ENCODE measurements around the gene CNOT6L. TPM values are rescaled to one million over a fixed set of nuclear protein-coding genes. Genes with fewer than 3 reads are reported as not detected.

The CNOT6L gene
- total RNA-seq, 1 experiment from 2014 or later: 14.5 TPM

DNA sequence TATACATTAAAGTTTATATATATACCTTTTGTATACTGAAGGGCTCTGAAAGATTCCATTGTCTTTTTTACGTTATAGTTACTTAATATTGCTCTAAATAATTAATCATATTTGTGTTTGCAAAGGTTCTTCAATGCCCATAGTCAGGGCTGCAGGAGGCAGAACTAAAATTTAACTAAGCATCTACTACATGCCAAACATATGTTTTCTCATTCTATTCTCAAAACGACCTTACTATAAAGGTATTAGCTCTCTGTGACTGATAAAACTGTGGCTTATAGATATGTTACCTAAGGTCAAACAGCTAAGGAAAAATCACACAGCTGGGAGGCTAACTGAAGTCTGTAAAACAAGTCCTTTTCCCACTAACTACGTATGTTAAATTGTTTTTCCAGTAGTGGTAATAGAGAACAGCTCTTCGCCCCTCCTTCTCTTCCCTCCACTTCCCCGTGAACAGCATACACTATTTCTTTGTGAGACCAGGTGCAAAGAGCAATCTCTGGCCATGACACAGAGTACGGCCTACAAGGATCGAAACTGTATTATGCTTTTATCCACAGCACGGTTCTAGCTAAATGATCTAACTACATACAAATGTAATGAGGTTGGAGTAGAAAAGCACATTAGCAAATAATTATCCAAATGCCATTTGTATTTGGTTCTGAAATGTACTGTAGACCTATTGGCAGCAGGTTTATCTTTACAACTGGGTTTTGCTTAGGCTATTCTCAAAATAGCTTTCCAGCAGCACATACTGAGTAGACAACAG, 1.7 kb downstream of the CNOT6L start:
- H3K14ac ChIP-seq (ENCODE audit: insufficient read depth, low read length): no peak overlapping the region
- no peak overlapping the region for H2BK20ac ChIP-seq (ENCODE audit: low read depth, low read length, poor library complexity, severe bottlenecking)
- no peak overlapping the region for H3K18ac ChIP-seq (ENCODE audit: insufficient read length, low read depth, low read length)
- no peak overlapping the region for H4K5ac ChIP-seq (ENCODE audit: insufficient read length, low read depth, low read length)
- no peak overlapping the region for H3K27ac ChIP-seq (ENCODE audit: insufficient read length, low read depth, low read length)
- H3K9me3 Mint-ChIP-seq: peaks cover 0 to 3% of the 10 kb centered on the region in 2 experiments; a peak in 3 of 5 replicates
- H2BK12ac ChIP-seq (ENCODE audit: insufficient read length, low read depth, low read length): no peak overlapping the region
- TF ChIP-seq, protein P1, sequence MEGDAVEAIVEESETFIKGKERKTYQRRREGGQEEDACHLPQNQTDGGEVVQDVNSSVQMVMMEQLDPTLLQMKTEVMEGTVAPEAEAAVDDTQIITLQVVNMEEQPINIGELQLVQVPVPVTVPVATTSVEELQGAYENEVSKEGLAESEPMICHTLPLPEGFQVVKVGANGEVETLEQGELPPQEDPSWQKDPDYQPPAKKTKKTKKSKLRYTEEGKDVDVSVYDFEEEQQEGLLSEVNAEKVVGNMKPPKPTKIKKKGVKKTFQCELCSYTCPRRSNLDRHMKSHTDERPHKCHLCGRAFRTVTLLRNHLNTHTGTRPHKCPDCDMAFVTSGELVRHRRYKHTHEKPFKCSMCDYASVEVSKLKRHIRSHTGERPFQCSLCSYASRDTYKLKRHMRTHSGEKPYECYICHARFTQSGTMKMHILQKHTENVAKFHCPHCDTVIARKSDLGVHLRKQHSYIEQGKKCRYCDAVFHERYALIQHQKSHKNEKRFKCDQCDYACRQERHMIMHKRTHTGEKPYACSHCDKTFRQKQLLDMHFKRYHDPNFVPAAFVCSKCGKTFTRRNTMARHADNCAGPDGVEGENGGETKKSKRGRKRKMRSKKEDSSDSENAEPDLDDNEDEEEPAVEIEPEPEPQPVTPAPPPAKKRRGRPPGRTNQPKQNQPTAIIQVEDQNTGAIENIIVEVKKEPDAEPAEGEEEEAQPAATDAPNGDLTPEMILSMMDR (conservative IDR thresholded peaks at IDR 0.05): no peak
- no peaks in the 10 kb centered on the region for H3K79me1 ChIP-seq (ENCODE audit: insufficient read depth, low read depth, low read length, poor library complexity, severe bottlenecking)
- H3K23me2 ChIP-seq (ENCODE audit: insufficient read length, low read depth, low read length, poor library complexity, severe bottlenecking): peaks cover 8% of the 10 kb centered on the region
- no peak overlapping the region for H2BK15ac ChIP-seq (ENCODE audit: low read depth, low read length)
- no peak overlapping the region for H3K9ac ChIP-seq (ENCODE audit: extremely low read depth, insufficient read length, low read length)
- H2AFZ ChIP-seq (ENCODE audit: low read length): no peak overlapping the region
- DNase-seq: no peak
- no peaks in the 10 kb centered on the region for H4K20me1 ChIP-seq (ENCODE audit: control insufficient read depth, insufficient read depth, insufficient read length)
- H2AK5ac ChIP-seq (ENCODE audit: insufficient read length, low read length): no peak overlapping the region
- H3T11ph ChIP-seq (ENCODE audit: low read length): no peak overlapping the region
- H4K8ac ChIP-seq (replicated peaks; ENCODE audit: insufficient read length, low read depth, low read length): no peak overlapping the region
- H3K9me3 ChIP-seq (ENCODE audit: control insufficient read depth, low read depth, low read length): no peaks in the 10 kb centered on the region
- peak overlapping the region; percentile 71 to 86 for H3K4me3 Mint-ChIP-seq
- no peak overlapping the region for H3K56ac ChIP-seq (ENCODE audit: insufficient read length, low read depth, low read length)
- H3K4me1 Mint-ChIP-seq: peaks cover 14 to 17% of the 10 kb centered on the region in 2 experiments
- no peaks in the 10 kb centered on the region; the same call in 1 of the 2 replicates for H3K4me1 ChIP-seq (ENCODE audit: insufficient read depth, low read length)
- H3K23ac ChIP-seq (ENCODE audit: insufficient read length, low read depth, low read length): no peak overlapping the region
- no peak overlapping the region for H4K91ac ChIP-seq (ENCODE audit: insufficient read length, low read depth, low read length)
- no peak overlapping the region for H3K27ac Mint-ChIP-seq
- H3K79me2 ChIP-seq (ENCODE audit: insufficient read depth, low read length): no peaks in the 10 kb centered on the region; the same call in 1 of the 2 replicates
- peak overlapping the region; percentile 57 for H3K4me2 ChIP-seq (ENCODE audit: insufficient read depth, insufficient read length, low read length)
- no peaks in the 10 kb centered on the region for H3K27me3 ChIP-seq (ENCODE audit: insufficient read depth, low read length)
- H2BK5ac ChIP-seq (ENCODE audit: insufficient read length, low read length): no peak overlapping the region
- no peak overlapping the region for H2BK120ac ChIP-seq (ENCODE audit: low read depth, low read length, poor library complexity, severe bottlenecking)
- H3K36me3 Mint-ChIP-seq (ENCODE audit: insufficient read depth in 1 of 3, low read depth in 3 of 3): no peaks in the 10 kb centered on the region; a peak in 1 of 7 replicates
- H3K4ac ChIP-seq (ENCODE audit: low read depth, low read length): no peak overlapping the region
- no CpG with 5 or more reads among the region's 8 CpGs for WGBS (ENCODE audit: extremely low coverage, insufficient read length, low lambda C conversion rate)
- peaks cover 6% of the 10 kb centered on the region; the same call in 1 of the 2 replicates for H3K27me3 Mint-ChIP-seq (ENCODE audit: low read depth)

Data from H9 (cell line).